ENCODE results near the gene HIBCH. TPM values are rescaled to one million over a fixed set of nuclear protein-coding genes. Genes with fewer than 3 reads are reported as not detected.
"Not testable (repeated sequence)": the region's sequence is repeated elsewhere in the genome, so short reads cannot be mapped to it uniquely, and the experiment has no call there.

Gene HIBCH
- polyA plus RNA-seq, 4 donors: 66.5 to 100 (median 73.9) TPM

DNA sequence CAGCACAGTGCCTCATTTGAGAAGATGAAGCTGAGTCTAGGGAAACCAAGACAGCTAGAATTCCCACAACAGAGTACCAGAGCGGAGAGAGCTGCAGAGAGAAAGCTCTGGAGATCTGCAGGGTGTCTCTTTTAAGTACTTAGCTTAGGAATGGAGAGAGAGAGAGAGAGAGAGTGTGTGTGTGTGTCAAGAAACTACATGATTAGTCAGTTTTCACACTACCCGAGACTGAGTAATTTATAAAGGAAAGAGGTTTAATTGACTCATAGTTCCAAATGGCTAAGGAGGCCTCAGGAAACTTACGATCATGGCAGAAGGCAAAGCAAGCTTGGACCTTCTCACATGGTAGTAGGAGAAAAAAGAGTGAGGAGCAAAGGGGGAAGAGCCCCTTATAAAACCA, 64.0 kb downstream of the HIBCH start:
- DNase-seq (ENCODE audit: low read depth in 4 of 4, low spot score in 2 of 4): no peak

DNA sequence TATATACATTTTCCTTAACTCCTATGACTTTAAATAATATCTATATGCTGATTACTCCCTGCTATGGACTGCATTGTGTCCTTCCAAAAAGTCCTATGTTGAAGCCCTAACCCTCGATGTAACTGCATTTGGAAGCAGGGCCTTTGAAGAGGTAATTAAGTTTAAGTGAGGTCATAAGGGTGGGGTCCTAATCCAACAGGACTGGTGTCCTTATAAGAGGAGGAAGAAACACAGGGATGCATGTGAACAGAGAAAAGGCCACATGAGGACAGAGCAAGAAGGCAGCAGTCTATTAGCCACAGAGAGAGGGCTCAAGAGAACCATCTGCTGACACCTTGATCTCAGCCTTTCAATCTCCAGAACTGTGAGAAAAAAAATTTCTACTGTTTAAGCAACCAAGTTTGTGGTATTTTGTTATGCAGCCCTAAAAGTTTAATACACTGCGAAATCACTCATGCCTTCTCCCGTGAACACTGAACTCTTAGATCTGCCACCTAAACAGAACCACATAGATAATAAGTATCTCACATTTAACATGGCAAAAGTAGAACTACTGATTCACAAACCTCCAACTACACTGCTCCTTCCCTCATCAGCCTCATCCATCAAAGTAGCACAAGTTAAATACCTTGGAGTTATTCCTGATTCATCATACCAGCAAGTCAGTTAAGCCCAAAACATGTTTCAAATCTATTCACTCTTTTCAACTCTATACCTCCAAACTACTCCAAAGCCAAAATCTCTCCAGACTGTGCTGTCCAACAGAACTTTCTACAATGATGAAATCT, 65.4 kb downstream of the HIBCH start:
- no peak for DNase-seq (ENCODE audit: low read depth in 4 of 4, low spot score in 2 of 4)

DNA sequence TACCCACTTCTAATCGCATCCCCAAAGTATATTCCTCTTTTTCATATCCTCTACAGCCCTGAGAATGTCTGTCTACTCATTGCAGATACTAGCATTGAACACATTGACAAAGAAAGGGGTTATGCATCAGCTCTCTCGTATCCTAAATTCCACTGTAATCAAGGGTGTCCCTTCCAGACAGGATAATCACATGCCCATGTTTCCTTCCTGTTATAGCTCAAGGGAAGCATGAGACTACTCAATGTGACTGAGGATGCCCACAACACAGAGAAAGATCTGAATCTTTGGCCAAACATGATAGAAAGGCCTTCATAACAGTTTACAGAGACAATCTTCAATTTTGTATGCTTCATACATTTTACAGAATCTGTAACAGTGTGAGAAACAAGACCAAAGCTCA, 69.2 kb downstream of the HIBCH start:
- no peak for DNase-seq (ENCODE audit: low read depth in 4 of 4, low spot score in 2 of 4)

DNA sequence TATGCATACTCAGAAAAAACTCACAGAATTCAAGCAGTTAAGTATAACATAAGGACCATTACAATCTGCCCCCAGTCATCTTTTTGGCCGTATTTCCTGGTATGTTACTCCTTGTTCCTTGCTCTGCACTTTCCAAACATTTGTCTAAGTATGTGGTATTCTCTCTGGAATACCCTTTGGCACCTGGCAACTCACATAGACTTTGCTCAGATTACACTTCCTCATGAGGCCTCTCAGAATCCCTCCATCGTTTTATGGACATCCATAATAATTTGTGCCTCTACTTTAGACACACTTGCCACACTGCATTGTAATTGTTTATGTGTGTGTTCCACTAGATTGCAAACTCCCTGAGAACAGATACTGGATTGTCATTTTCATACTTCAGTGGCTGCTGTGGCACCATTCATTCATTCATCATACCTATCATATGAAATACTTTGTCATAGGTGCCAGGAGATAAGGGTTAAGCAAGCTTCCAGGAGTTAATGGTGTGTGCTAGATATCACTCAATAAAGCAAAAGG, 84.0 kb downstream of the HIBCH start:
- no peak for DNase-seq (ENCODE audit: low read depth in 4 of 4, low spot score in 2 of 4)

DNA sequence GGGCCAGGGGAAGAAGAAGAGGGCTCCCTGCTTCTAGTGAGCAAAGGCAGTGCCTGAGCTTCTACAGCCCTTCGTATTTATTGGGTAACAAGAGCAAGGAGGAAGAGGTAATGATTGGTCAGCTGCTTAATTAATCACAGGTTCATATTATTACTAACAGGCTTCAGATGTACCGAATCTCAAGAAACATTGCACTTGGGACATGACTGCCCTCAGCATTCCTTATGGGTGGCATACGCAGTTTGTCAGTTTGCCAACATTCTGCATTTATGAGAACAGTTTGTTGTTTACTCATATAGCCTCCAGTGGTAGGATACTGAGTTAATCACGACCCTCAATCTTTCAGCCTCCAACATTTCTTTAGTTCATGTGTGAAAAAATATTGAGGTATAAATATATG, 84.5 kb downstream of the HIBCH start:
- DNase-seq (ENCODE audit: low read depth in 4 of 4, low spot score in 2 of 4): no peak

DNA sequence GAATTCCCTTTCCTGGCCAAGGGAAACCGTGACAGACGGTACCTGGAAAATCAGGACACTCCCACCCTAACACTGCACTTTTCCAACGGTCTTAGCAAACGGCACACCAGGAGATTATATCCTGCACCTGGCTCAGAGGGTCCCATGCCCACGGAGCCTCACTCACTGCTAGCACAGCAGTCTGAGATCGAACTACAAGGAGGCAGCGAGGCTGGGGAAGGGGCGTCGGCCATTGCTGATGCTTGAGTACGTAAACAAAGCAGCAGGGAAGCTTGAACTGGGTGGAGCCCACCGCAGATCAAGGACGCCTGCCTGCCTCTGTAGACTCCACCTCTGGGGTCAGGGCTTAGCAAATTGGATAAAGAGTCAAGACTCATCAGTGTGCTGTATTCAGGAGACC, 95.6 kb downstream of the HIBCH start:
- not testable (repeated sequence) for DNase-seq (ENCODE audit: low read depth in 4 of 4, low spot score in 2 of 4)

DNA sequence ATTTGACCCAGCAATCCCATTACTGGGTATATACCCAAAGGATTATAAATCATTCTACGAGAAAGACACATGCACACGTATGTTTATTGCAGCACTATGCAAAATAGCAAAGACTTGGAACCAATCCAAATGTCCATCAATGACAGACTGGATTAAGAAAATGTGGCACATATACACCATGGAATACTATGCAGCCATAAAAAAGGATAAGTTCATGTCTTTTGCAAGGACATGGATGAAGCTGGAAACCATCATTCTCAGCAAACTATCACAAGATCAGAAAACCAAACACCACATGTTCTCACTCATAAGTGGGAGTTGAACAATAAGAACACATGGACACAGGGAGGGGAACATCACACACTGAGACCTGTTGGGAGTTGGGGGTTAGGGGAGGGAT, 96.9 kb downstream of the HIBCH start:
- DNase-seq (ENCODE audit: low read depth in 4 of 4, low spot score in 2 of 4): not testable (repeated sequence)

DNA sequence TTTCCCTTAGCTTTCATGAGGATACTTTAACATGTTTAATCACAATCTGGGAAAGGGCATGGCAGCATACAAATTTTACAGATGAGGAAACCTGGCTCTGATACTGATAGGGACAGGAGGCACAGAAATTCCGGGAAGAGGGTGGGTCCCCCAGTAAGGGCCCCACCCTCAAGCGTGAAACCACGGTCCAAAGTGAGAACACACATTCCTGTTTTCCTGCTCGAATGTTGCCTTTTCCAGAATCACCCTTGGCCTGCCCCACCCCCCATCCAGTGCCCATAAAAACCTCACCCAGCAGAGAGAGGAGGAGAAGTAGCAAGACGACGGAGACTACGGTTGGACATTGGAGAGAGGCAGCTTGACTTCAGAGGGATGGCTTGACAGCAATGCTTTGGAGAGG, 98.2 kb downstream of the HIBCH start:
- DNase-seq (ENCODE audit: low read depth in 4 of 4, low spot score in 2 of 4): no peak

DNA sequence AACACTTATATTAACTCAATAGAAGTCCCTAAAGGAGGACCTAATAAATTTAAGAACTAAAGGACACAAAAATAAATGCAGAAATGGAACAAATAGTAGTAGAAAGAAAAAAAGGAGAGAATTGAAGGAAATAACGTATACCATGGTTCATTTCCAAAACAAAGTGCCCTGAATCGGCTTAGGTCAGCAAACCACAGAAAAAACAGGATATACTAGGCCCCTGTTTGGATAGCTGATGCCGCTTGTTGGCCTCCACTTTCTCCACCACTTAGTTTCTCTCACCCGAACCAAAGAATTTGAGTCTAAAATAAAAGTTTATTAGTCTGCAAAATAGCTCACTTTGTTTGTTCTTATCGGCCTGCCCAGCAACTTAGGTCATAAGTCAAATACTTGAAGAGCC, 100.4 kb downstream of the HIBCH start:
- DNase-seq (ENCODE audit: low read depth in 4 of 4, low spot score in 2 of 4): no peak

DNA sequence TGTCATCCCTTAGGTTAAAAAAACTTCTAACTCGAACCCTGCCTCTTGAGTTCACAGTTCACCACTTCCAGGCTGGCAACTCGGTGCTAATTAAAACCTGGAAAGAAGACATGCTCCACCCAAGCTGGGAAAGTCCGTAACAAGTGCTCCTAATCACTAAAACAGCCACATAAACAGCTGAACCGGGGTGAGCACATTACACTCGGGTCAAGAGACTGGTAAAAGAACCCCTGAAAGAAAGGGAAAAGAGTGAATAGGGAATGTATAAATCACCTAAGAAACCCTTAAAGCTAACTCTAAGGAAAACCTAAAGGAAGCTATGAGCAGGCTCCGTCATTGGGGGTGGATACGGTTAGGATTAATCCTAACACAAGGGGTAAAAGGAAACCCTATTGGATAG, 102.0 kb downstream of the HIBCH start:
- no peak for DNase-seq (ENCODE audit: low read depth in 4 of 4, low spot score in 2 of 4)

DNA sequence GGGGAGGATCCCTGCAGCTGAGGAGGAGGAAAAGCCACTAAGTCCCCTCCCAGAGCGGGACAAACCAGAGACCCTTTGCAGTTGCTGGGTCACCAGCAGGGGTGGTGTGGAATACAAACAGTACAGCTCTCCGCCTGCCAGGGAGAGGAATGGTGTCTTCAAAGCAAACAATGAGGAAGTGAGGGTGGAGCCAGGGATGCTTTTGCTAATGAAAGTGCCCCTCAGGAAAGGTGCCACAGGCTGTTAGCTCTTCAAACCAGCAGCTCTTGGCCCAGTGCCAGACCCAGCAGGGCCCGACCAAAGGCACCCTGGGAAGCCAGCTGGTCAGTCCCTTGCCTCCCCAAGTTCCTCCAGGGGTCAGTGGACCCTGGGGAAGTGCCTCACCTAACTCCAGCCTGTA, 102.8 kb downstream of the HIBCH start:
- no peak for DNase-seq (ENCODE audit: low read depth in 4 of 4, low spot score in 2 of 4)

DNA sequence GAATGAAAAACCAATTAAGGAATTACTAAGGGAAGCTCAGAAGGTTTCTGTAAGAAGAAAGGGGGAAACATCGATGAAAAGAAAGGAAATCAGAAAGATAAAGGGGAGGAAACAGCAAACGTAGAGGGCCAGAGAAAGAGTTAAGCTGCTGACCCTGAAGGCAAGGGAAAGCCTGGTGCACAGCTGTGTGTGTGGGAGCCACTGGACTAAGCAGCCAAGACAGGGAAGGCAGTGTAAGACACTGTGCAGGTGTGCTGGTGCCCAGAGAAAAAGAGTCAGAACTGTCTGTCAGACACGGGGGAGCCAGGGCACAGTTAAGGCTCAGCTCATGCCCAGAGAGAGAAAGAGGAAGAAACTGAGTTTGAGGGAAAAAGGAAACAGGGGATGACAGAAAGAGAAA, 104.0 kb downstream of the HIBCH start:
- no peak for DNase-seq (ENCODE audit: low read depth in 4 of 4, low spot score in 2 of 4)

DNA sequence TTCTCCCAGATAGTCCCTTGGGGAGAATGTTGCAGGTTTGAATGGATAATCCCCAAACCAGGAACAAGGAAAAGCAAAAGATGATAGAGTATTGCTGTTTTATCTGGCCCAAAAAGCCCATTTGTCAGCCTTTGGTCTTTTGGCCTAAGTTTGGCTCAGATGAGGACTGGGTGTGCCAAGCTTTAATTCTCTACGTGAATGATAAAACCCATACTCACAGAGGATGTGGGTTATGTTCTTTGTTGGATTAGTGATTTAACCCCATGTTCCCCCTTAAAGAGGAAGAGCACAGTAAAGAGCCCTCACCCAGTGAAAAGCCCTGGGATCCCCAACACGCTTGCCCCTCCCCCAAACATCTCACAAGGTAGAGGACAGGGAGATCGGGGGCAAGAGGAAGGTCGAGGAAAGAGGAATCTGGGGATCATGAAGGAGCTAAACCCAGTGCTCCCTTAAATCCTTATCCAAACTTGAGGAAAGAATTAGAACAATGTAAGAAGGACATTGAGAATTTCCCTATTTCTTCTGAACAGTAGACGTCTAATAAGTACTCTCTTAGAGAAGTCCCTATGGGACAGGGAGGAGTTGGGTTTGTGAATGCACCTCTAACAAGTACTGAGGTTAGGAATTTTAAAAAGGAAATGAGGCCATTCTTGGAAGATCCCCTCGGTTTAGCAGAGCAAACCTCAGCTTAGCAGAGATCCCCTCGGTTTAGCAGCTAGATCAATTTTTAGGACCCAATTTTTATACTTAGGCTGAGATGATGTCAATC, 105.0 kb downstream of the HIBCH start:
- DNase-seq (ENCODE audit: low read depth in 4 of 4, low spot score in 2 of 4): no peak

DNA sequence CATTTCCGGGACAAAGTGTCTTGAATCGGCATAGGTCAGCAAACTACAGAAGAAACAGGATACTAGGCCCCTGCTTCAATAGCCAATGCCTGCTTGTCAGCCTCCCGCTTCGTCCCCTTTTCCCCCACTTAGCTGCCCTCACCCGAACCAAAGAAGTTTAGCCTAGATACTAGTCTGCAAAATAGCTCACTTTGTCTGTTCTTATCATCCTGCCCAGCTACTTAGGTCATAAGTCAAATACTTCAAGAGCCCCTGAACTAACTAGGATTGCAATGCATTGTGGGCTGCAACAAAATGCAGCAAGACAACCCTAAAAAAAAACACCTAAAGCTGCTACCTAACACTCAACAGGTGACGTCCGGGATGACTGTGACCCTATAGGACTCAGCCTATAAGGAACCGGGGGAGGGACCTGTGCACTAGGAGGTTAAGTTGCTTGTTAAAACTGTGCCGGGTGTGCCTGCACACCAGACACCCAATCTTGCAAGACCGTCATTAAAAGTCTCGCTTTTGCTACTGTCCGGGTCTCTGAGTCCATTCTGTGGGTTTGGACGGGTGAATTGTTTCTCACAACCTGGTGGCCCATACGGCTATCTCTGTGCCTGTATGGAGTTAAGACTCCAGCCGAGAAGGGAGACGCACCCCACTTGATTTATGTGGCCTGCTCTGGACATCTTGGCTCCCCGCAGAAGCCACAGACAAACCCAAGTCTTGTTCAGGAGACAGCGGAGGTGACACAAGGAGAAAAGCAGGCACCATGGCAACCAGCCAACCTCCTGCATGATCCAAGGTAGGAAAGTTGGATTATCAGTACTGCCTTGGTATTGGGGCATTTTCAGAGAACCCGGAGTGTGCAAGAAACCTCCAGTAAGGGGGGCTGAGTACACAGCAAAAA, 105.9 kb downstream of the HIBCH start:
- DNase-seq (ENCODE audit: low read depth in 4 of 4, low spot score in 2 of 4): no peak

DNA sequence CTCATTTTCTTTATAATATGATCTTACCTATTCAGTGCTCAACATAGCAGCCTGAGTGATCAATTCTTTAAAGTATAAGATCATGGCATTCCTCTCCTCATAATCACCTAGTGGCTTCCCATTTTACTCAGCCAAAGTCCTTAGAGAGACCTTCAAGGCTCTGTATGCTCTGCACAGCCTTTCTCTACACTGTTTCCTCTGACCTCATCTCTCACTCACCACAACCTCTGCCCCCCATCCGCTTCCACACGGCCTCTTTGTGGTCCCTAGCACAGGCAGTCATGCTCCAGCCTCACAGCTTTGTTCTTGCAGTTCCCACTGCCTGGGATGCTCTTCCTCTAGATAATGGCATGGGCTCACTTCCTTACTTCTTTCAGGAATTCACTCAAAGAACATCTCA, 109.2 kb downstream of the HIBCH start:
- DNase-seq (ENCODE audit: low read depth in 4 of 4, low spot score in 2 of 4): no peak

DNA sequence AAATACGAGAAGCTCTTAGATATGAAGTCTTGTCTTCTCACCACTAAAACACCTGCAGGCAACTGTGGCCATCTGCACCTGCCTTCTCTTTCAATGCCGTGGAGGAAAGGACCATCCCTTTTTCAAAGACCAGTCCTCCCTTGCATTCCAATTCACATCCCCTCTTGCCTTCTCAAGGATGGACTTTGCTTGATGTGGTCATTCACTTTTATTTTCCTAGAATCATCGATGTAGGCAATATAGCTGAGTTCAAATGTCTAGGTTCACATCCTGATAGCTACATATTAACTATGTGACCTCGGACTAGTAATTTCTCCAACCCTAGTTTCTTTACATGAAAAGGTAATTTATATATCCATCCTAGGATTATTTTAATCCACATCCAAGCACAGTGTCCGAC, 110.1 kb downstream of the HIBCH start:
- no peak for DNase-seq (ENCODE audit: low read depth in 4 of 4, low spot score in 2 of 4)

DNA sequence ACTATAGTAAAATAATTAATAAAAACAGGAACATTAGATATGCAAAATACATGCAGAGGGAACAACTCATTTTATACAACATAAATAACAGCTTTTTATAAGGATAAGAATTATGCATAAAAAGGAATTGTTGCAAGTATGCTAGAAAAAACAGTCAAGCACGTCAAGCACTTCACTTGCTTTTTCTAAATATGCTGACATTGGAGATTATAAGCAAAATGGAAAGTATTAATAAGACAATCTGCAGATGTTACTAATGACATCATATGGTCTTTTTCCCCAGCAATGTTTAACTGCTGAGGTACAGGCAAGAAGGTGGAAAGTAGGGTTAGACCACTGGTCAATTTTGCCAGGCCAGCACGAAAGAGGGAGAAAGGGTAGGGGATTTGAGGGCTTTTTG, 111.7 kb downstream of the HIBCH start:
- no peak for DNase-seq (ENCODE audit: low read depth in 4 of 4, low spot score in 2 of 4)

DNA sequence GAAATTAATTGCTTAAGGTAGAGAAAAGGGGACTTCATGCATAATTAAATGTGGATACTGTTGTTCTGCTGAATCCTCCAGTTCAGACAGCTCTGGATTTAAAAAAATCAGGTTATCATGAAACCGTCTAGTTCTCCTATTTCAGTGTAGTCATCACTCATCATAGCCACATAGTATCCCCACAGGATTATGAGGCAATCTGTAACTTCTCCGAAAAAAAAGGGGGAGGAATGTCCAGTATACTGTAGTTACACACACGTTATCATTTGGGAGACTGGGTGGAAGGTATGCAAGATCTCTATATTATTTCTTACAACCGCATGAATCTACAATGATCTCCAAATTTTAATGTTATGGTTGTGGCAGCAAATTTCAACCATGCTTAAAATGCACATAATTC, 114.0 kb downstream of the HIBCH start:
- DNase-seq (ENCODE audit: low read depth in 4 of 4, low spot score in 2 of 4): no peak

DNA sequence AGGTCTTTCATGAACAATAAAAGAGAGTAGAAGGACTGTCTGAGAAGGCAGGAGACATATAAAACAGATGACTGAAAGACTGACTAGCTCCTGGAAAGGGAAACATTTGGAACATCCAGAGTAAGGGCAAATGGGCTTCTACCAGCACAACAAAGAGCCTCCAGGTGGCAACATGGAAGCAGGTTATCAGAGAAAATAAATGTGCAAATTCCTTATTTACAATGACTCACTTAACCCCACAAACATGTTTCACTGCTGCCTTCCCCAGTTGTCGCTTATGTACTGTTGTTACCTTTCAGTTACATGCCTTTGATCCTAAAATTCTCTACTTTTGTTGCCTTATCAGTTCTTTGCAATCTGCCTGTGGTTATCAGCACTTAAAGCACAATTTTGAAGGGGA, 117.0 kb downstream of the HIBCH start:
- DNase-seq (ENCODE audit: low read depth in 4 of 4, low spot score in 2 of 4): no peak

DNA sequence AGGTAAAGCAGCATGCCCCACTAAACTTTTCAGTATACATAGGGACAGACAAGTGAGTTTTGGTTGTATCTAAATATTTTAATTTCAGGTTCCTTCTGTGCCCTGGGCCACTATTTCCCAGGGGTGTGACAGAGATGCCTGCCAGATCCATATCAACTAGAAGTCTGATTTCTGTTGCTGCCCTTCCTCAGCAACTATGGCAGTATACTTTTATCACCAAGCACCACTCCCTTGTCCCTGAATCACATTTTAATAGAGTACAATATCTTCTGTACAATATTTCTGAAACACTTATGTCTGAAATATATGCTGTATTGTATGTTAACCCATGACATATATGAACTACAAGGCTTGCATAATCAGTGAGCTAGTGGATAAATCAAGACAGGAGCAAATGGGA, 117.6 kb downstream of the HIBCH start:
- no peak for DNase-seq (ENCODE audit: low read depth in 4 of 4, low spot score in 2 of 4)

DNA sequence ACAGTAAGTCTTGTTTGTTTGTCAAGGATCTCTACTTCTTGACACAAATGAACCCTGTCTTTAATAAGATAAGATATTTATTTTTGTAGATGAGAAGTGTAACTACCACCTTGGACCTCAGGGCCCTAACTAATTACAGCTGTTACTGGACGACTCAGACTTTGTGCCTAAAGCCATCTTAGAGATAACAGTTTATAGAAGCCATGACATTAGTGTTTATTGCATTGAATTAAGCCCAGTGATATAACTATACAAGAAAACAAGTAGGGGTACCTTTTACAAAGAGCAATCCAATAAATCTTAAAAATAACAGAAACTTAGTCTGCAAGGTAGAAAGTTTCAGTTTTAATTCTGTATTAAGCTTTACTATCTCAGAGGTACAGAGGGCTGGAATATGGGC, 119.0 kb downstream of the HIBCH start:
- no peak for DNase-seq (ENCODE audit: low read depth in 4 of 4, low spot score in 2 of 4)
